Ramos (cell line): ENCODE data around the gene GLIS2.

Experiments
- in situ Hi-C: fragments of 300-500 bp; cut with MboI; formaldehyde crosslinking; loops from one replicate; pipeline ENCODE4 v1.14.3; 2022; ENCODE audit warnings: low sequenced_read_pairs; ENCODE audit not compliant: unreplicated experiment

Gene GLIS2

GRCh38 chr16:4376893-4377572 lies 61.2 kb downstream of the GLIS2 start:
- in situ Hi-C loops = no loop called here

- in situ Hi-C loops = no loop called here
These were observed 61.8 kb downstream of the GLIS2 start for GRCh38 chr16:4377573-4378154.

- in situ Hi-C loops = no loop called here
These were observed 62.3 kb downstream of the GLIS2 start for GRCh38 chr16:4378161-4378666.

DNA sequence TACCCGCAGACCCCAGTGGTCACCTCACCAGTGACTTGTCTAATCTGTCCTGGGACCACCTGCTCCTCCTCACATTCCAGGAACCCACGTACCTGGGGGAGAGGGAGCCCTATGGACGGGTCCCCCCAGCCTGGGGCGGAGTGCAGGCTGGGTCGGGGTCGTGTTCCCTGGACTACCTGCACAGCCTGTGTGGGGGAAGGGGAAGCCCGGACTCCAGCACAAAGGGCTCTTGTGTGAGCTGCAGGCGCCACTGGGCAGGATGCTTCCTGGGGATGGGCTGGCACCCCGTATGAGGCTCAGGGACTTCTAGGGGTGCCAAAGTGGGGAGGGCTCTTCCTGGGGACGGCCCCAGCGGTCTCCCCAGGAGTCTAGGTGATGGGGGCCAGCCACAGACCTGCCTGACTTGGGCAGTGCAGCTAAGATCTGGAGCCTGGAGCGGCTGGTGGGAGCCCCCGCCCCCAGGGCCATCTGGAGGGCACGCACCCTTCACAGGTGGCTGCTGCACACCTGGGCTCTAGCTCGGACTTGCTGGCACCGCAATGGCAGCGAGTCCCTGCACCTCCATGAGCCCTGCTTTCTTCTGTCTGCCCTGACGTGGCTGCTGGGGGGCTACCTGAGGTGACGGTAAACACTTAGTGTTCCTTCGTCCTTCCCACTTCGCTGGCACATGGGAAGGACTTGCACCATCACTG lies 63.3 kb downstream of the GLIS2 start:
- in situ Hi-C loops = no loop called here

DNA sequence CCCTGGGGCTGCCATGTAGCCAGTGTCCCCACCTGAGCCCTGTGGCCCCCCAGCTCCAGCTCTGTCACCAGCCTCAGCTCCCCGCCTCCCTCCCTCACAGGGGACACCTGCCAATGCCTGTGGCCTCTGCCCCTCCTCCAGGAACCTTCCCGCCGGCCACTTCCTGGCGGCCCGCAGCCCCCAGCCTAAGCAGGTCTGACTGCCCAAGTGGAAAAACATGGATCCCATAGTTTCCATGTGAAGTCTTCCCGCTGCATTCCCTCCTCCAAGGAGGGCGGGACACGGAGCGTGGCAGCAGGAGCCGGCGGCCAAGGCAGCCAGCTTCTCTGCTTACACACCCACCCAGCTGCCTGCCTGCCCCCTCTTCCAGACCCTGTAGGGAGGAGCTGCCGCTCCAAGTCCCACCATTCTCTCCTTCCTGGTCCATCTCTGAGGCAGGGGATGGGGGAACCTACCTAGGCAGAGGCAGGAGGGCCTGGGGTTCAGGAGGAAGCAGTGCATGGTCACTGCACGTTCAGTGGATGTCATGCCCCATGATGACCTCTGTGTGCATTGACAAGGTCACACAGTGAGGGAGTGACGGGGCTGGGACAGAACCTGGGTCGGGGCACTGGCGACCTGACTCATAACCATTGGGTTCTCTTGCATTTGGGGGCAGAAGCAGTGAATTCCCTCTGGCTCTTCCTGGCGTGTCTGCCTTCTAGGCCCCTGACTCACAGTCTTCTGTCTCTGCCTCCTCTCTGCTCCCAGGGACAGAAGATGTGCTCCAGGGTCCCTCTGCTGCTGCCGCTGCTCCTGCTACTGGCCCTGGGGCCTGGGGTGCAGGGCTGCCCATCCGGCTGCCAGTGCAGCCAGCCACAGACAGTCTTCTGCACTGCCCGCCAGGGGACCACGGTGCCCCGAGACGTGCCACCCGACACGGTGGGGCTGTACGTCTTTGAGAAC lies 64.5 kb downstream of the GLIS2 start:
- in situ Hi-C loops = no loop called here

DNA sequence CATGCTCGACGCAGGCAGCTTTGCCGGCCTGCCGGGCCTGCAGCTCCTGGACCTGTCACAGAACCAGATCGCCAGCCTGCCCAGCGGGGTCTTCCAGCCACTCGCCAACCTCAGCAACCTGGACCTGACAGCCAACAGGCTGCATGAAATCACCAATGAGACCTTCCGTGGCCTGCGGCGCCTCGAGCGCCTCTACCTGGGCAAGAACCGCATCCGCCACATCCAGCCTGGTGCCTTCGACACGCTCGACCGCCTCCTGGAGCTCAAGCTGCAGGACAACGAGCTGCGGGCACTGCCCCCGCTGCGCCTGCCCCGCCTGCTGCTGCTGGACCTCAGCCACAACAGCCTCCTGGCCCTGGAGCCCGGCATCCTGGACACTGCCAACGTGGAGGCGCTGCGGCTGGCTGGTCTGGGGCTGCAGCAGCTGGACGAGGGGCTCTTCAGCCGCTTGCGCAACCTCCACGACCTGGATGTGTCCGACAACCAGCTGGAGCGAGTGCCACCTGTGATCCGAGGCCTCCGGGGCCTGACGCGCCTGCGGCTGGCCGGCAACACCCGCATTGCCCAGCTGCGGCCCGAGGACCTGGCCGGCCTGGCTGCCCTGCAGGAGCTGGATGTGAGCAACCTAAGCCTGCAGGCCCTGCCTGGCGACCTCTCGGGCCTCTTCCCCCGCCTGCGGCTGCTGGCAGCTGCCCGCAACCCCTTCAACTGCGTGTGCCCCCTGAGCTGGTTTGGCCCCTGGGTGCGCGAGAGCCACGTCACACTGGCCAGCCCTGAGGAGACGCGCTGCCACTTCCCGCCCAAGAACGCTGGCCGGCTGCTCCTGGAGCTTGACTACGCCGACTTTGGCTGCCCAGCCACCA lies 65.4 kb downstream of the GLIS2 start:
- in situ Hi-C loops = no loop called here

DNA sequence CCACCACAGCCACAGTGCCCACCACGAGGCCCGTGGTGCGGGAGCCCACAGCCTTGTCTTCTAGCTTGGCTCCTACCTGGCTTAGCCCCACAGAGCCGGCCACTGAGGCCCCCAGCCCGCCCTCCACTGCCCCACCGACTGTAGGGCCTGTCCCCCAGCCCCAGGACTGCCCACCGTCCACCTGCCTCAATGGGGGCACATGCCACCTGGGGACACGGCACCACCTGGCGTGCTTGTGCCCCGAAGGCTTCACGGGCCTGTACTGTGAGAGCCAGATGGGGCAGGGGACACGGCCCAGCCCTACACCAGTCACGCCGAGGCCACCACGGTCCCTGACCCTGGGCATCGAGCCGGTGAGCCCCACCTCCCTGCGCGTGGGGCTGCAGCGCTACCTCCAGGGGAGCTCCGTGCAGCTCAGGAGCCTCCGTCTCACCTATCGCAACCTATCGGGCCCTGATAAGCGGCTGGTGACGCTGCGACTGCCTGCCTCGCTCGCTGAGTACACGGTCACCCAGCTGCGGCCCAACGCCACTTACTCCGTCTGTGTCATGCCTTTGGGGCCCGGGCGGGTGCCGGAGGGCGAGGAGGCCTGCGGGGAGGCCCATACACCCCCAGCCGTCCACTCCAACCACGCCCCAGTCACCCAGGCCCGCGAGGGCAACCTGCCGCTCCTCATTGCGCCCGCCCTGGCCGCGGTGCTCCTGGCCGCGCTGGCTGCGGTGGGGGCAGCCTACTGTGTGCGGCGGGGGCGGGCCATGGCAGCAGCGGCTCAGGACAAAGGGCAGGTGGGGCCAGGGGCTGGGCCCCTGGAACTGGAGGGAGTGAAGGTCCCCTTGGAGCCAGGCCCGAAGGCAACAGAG lies 66.3 kb downstream of the GLIS2 start:
- in situ Hi-C loops = no loop called here

- in situ Hi-C loops = no loop called here
These were observed 67.0 kb downstream of the GLIS2 start for GRCh38 chr16:4382795-4383357.

DNA sequence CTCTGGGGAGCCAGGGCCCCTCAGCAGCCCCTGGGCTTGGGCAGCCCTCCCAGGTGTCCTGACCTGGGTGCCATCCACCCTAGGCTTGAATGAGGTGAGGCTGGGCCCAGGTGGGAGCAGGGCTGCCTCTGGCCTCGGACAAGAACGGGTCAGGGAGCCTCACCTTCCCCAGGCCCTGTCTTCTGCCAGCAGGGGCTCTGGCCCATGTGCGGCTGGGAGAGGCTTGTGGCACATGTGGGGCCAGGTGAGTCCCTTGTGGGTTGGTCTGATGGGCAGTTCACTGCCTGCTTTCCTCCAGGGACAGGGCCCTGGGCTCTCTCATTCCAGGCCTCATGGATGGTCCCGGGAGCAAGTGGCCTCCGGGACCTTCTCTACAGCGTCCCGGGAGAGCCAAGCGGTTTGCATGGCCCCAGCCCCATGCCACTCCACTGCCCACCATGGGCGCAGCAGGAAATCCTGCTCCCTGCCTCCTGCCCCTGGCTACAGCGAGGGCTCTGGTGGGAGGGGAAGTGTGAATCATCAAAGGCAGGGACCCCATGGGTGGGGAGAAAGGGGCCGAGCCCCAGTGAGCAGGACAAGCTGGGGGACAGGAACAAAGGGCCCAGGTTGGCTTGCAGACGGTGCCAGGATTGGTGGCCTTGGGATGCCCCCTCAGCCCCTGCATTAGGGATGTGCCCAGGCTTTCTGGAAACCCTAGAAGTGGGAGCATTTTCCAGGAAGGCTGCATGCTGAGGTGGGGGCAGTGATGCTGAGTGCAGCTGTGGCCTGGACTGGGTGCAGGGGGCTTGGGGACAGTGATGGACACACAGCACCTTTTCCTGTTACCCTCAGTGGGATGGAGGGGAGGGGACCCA lies 68.0 kb downstream of the GLIS2 start:
- in situ Hi-C loops = no loop called here

DNA sequence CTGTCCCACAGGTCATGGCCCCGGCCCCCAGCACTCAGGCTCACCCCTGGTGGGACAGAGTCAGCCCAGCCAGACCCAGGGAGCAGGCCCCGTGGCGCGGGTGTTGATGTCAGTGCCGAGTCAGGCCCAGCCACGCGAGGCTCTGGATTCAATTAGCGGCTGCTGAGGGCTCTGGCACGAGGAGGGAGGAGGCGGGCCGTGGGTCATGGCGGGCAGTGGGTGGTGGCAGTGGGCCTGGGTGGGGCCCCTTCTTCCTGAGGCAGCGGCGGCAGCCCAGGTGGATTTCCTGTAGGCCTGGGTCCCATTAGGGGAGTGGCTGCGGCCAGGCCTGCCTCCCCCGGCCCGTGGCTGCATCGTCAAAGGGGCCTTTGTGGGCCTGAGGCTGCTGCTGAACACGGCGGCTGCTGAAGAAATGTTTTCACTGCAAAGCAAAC lies 68.7 kb downstream of the GLIS2 start:
- in situ Hi-C loops = no loop called here

DNA sequence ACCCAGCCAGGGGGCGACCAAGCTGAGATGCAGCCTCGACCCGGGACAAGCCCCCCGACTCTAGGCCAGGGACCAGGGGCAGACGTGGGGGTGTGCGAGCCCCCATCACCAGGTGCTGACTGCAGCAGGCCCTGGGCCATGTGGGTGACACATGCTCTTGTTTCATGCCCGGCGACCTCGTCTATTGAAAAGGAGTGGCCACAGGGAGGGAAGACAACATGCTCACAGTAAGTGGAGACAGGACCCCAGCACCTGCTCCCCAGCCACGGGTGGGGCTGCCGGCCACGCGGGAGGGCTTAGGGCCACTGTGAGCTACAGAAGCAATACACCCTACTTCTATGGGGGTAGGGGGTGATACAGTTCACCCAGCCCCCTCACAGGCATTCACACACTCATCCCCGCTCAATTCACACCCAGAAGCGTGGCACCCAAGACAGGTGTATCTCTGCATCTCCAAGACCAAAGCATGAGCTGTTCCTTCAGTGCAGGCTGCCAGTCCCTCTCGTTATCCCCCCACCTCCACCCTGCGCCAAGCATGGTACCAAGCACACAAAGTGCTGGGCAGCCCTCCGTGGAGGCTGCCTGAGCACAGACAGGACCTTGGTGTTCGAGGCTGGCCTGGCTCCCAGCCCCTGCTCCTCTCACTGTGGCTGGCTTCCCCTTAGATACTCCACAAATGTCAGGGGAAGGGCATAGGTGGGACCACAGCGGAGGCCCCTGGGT lies 69.4 kb downstream of the GLIS2 start:
- in situ Hi-C loops = no loop called here

DNA sequence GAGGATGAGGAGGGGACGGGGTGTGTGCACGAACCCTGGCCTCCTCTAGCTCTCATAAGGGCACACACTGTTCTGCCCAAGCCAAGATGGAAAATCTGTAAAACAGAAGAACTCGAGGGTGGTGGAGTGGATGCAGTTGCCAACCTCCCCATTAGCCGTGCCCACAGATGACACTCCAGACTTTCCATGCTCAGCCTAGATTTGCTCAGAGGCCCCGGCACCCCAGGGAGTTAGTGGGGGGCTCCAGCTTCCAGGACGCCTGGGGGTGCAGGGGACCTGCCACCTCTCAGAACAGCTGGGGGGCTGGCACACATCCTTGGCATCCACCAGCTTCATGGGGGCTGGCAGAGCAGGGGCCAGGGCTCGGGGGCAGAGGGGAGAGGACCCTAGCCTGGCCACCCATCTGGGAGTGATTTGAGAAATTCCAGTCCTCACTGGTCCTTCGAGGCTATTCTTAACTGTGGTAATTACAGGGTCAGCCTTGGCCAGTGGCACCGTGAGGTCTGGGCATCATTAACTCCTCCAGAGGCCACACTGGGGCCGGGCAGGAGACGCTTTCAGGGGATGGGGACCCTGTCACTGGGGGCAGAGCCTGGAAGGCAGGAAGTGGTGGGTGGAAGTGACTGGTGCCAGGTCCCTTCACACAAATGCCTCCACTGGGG lies 70.1 kb downstream of the GLIS2 start:
- in situ Hi-C loops = no loop called here

DNA sequence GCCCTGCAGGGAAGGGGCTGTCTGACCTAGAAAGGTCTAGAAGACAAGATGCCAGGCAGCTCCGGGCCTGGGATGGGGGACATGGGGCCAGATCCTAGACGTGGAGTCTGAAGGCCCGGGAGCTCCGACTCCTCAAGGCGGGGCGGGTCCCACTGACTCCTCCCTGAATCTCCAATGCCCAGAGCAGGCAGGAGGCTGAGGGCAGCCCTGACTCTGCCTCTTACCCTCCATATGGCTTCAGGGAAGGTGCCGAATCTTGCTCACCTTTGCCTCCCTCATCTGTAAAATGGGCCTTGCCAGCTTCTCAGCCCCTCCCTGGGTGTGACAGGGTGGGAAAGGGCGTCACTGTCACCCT lies 70.6 kb downstream of the GLIS2 start:
- in situ Hi-C loops = no loop called here

GRCh38 chr16:4386951-4387565 lies 71.2 kb downstream of the GLIS2 start:
- in situ Hi-C loops = no loop called here

GRCh38 chr16:4387781-4388180 lies 71.9 kb downstream of the GLIS2 start:
- in situ Hi-C loops = no loop called here
